Bone marrow (tissue), 2 donors: Measurements from ENCODE around the gene SDCCAG8.

ENCODE experiments used
- DNase-seq, 2 donors: peaks; one replicate each; lab custom pipeline; 2025; lab: John Stamatoyannopoulos, UW

SDCCAG8 gene

DNA sequence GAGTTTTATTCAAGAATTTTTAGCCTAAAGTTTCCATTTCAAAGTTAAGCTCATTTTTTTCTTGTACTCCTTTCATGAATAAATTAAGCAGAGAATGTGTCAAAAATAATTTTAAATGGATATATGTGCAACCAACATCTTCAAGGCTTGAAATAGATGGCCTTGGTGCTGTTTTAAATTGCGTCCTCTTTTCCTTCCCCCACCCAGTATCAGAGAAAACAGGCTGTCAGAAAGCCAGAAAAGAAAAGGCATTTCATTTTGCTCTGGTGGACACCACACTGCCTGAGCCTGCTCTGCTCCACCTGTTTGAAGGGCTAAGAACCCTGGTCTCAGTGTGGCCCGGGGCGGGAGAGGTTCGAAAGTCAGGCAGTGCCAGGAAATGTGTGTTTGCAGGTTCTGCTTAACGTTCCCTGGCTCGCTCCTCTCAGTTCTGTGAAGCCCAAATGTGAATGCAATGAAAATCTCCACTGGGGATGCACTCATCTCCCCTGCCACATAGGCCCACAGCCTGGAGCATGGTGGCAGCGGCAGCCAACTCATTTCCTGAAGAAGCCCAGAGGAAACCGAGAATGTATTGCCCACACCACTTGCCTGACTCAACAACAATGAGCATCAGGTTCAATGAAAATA lies 134.4 kb downstream of the SDCCAG8 start:
- peak in 1 of 2 donors; percentile 74 for DNase-seq

- no peak for DNase-seq
Measured at GRCh38 chr1:243391355-243391754, 135.5 kb downstream of the SDCCAG8 start.

DNA sequence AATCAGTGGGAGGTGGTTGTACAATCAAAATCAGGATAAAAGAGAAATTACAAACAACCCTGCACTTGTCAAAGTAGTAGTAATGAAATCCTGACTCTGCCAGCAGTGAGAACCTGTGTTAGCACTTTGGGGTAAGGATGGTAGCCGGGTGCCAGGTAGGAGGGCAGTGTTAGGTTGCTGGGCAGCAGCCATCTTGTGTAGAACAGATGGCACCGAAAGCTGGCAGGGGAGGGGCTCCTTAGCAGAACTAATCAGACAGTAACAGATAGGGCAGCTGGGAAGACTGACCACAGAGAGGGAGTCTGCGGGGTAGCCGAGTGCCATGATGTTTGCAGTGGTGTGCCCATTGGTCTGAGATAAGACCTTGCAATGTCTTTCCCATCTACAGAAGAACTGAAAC lies 137.3 kb downstream of the SDCCAG8 start:
- DNase-seq = no peak

GRCh38 chr1:243394066-243394465 lies 138.2 kb downstream of the SDCCAG8 start:
- no peak for DNase-seq

- DNase-seq = no peak
Measured at GRCh38 chr1:243394601-243395464, 139.0 kb downstream of the SDCCAG8 start.

GRCh38 chr1:243396424-243396823 lies 140.6 kb downstream of the SDCCAG8 start:
- DNase-seq = no peak

GRCh38 chr1:243396876-243397275 lies 141.0 kb downstream of the SDCCAG8 start:
- DNase-seq = no peak

GRCh38 chr1:243397613-243398321 lies 141.9 kb downstream of the SDCCAG8 start:
- no peak for DNase-seq

DNA sequence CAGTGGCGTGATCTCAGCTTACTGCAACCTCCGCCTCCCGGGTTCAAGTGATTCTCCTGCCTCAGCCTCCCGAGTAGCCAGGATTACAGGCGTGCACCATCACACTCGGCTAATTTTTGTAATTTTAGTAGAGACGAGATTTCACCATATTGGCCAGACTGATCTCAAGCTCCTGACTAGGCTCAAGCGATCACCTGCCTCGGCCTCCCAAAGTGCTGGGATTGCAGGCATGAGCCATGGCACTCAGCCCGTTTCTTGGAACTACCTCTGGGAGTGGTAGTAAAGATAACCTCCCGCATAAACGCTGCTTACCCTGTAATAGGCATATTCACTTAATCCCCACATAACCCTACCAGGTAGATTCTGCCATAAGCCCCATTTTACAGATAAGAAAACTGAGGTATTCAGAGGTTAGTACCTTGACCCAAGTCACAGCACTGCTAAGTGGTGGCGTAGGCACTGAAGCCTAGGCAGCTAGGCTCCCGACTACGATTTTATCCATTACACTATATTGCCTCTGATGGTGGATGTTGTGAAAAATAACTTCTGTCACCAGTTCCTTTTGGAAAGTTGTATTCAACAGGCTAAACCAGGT lies 143.8 kb downstream of the SDCCAG8 start:
- DNase-seq = no peak

- DNase-seq = no peak
Measured at GRCh38 chr1:243402868-243403267, 147.0 kb downstream of the SDCCAG8 start.

DNA sequence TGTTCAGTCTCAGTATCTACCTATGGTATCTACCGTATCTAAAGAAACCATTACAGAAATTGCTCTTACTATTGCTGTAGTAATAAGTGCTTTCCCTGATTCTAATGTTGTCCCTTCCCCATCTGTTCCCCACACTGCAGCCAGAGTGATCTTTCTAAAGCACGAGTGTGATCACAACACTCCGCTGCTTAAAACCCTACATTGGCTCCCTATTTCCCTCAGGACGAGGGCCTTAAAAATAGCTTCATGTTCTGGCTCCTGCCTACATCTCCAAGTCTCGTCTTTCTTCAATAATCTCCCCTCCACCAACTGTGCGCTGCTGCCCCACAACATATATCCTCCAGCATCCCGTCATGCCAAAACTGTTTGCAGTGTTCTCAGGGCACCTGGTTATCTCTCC lies 150.6 kb downstream of the SDCCAG8 start:
- no peak for DNase-seq

GRCh38 chr1:243407284-243408018 lies 151.6 kb downstream of the SDCCAG8 start:
- peak in 1 of 2 donors; percentile 57 for DNase-seq

- no peak for DNase-seq
Measured at GRCh38 chr1:243408479-243408878, 152.6 kb downstream of the SDCCAG8 start.

DNA sequence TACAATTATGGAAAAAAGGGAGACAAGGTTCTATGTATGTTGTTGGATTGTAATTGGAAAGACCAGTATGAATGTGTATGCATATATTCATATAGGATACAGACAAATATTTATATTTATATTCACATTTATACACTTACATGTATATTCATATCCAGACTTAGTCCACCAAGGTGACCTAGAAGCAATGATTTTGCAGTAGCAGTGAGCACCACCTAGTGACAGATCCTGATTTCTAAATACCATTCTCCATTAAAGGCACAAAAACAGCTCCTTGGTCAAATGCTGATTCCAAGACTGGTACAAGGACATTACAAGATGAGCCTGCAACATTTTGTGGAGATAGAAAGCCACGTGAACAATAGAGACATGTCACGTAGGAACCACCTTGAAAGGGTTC lies 153.4 kb downstream of the SDCCAG8 start:
- no peak for DNase-seq

GRCh38 chr1:243411472-243411871 lies 155.6 kb downstream of the SDCCAG8 start:
- DNase-seq = no peak

- DNase-seq = no peak
Measured at GRCh38 chr1:243413431-243414151, 157.8 kb downstream of the SDCCAG8 start.

DNA sequence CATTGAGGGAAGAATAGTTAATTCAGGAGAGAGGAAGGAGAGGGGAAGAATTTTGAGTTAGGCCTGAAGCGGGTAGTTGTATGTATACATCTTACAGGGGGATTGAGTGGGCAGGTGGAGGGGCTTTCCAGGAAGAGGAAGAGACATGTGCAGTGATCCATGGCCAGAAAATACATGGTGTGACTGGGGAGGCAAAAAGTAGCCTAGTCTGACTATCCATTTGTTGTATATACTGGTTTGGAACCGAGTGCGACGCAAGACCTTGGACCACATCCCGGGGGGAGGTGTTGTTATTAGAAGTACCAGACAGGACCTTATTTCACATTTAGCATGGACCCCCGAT lies 158.3 kb downstream of the SDCCAG8 start:
- no peak for DNase-seq

- DNase-seq = no peak
Measured at GRCh38 chr1:243415663-243416408, 160.0 kb downstream of the SDCCAG8 start.

- DNase-seq = no peak
Measured at GRCh38 chr1:243416495-243416894, 160.7 kb downstream of the SDCCAG8 start.
